Trophoblast cell (in vitro differentiated cells and primary cell): ENCODE data around the gene KHDC1.

Source experiments
- DNase-seq, 2 donors: peaks; one replicate each; pipeline ENCODE4 v3.0.0-alpha.2; 2016
- H2AFZ ChIP-seq: 2 replicates; pipeline ENCODE4 v1.6.1; 2013; ENCODE audit warnings: low read length, moderate library complexity, mild to moderate bottlenecking; ENCODE audit not compliant: insufficient read depth, poor library complexity
- H2AK5ac ChIP-seq: 2 replicates; pipeline ENCODE4 v1.6.1; 2013; ENCODE audit warnings: mild to moderate bottlenecking, low read length
- H2BK120ac ChIP-seq: 2 replicates; pipeline ENCODE4 v1.6.1; 2013; ENCODE audit warnings: low read length, mild to moderate bottlenecking, moderate library complexity; ENCODE audit not compliant: insufficient read depth, poor library complexity
- H2BK12ac ChIP-seq: 2 replicates; pipeline ENCODE4 v1.6.1; 2013; ENCODE audit warnings: mild to moderate bottlenecking, low read length, moderate library complexity
- H2BK5ac ChIP-seq: 2 replicates; pipeline ENCODE4 v1.6.1; 2013; ENCODE audit warnings: low read length, low read depth, moderate library complexity, mild to moderate bottlenecking; ENCODE audit not compliant: poor library complexity
- H3K14ac ChIP-seq: 2 replicates; pipeline ENCODE4 v1.6.1; 2013; ENCODE audit warnings: mild to moderate bottlenecking, low read length
- H3K18ac ChIP-seq: 2 replicates; pipeline ENCODE4 v1.6.1; 2013; ENCODE audit warnings: mild to moderate bottlenecking, low read length
- H3K23ac ChIP-seq: 2 replicates; pipeline ENCODE4 v1.6.1; 2013; ENCODE audit warnings: low read length
- H3K27ac ChIP-seq: 2 replicates; pipeline ENCODE4 v1.5.1; 2013; ENCODE audit warnings: low read depth, mild to moderate bottlenecking, inconsistent platforms, low read length, moderate library complexity
- H3K27me3 ChIP-seq: 2 replicates; pipeline ENCODE4 v1.6.1; 2013; ENCODE audit warnings: inconsistent platforms, mild to moderate bottlenecking, low read length, moderate library complexity; ENCODE audit not compliant: insufficient read depth
- H3K36me3 ChIP-seq, 2 experiments: 1 replicate in 1 of 2; 2 replicates in 1 of 2; pipeline ENCODE4 v1.6.1; 2013; ENCODE audit warnings: low read length in 2 of 2, mild to moderate bottlenecking in 2 of 2, moderate library complexity in 1 of 2; ENCODE audit not compliant: insufficient read depth in 2 of 2, control insufficient read depth in 1 of 2
- H3K4ac ChIP-seq: 2 replicates; pipeline ENCODE4 v1.6.1; 2013; ENCODE audit warnings: low read depth, mild to moderate bottlenecking, low read length, moderate library complexity
- H3K4me1 ChIP-seq, 2 experiments: 1 replicate in 1 of 2; 2 replicates in 1 of 2; pipeline ENCODE4 v1.6.1; 2013; ENCODE audit warnings: low read length in 2 of 2, mild to moderate bottlenecking in 2 of 2, moderate library complexity in 1 of 2; ENCODE audit not compliant: insufficient read depth in 2 of 2, control insufficient read depth in 1 of 2
- H3K4me2 ChIP-seq: 2 replicates; pipeline ENCODE4 v1.6.1; 2013; ENCODE audit warnings: inconsistent platforms, mild to moderate bottlenecking, low read length, moderate library complexity
- H3K4me3 ChIP-seq: 2 replicates; pipeline ENCODE4 v1.5.1; 2013; ENCODE audit warnings: mild to moderate bottlenecking, low read depth, low read length, inconsistent platforms
- H3K79me1 ChIP-seq: one replicate; pipeline ENCODE4 v1.6.1; 2013; ENCODE audit warnings: low read length
- H3K79me2 ChIP-seq: 2 replicates; pipeline ENCODE4 v1.6.1; 2013; ENCODE audit warnings: low read length, mild to moderate bottlenecking; ENCODE audit not compliant: control insufficient read depth, insufficient read depth, poor library complexity
- H3K9ac ChIP-seq: 2 replicates; pipeline ENCODE4 v1.6.1; 2013; ENCODE audit warnings: mild to moderate bottlenecking, low read length
- H3K9me3 ChIP-seq: 2 replicates; pipeline ENCODE4 v1.6.1; 2013; ENCODE audit warnings: low read depth, mild to moderate bottlenecking, control low read depth, inconsistent platforms, low read length; ENCODE audit not compliant: insufficient read depth
- H4K12ac ChIP-seq: 2 replicates; pipeline ENCODE4 v1.6.1; 2013; ENCODE audit warnings: low read depth, mild to moderate bottlenecking, low read length, moderate library complexity
- H4K8ac ChIP-seq: 2 replicates; pipeline ENCODE4 v1.6.1; 2013; ENCODE audit warnings: low read depth, mild to moderate bottlenecking, low read length, moderate library complexity
- H4K91ac ChIP-seq: one replicate; pipeline ENCODE4 v1.6.1; 2013; ENCODE audit warnings: low read depth, mild to moderate bottlenecking, low read length, moderate library complexity
- WGBS: extraction: QIAGEN DNeasy Blood & Tissue Kit; methylation state at CpG from one replicate; pipeline ENCODE4 v1.1.7; 2013; ENCODE audit warnings: missing lambda C conversion rate; ENCODE audit not compliant: insufficient read length, insufficient coverage; ENCODE audit errors: extremely low coverage; 5-methylcytosine and 5-hydroxymethylcytosine counted together

KHDC1 gene

DNA sequence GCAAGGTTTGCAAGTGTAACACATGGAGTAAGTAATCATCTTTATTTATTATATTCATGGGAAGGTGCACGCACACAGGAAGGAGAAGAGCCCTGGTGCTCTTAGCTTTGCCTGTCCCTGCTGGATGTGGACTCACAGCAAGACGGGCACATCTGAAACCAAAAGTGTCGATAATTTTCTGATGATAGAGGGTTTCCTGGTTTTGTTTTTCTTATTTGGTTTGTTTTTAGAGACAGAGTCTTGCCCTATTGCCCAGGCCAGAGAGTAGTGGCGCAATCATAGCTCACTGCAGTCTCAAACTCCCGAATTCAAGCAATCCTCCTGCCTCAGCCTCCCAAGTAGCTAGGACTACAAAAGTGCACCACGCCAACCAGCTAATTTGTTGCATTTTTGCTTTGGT, 29.9 kb downstream of the KHDC1 start:
- Histone ChIP-seq H3K4me2 (no peak overlapping the region), H3K27me3 (no peaks in the 10 kb centered on the region), H2BK5ac (no peak overlapping the region), H3K79me2 (no peaks in the 10 kb centered on the region), H3K9me3 (no peaks in the 10 kb centered on the region), H4K12ac (no peak overlapping the region), H2BK120ac (no peak overlapping the region), H3K23ac (no peak overlapping the region), H3K36me3 (no peaks in the 10 kb centered on the region), H3K4me3 (no peak overlapping the region), H2AK5ac (no peak overlapping the region), H2BK12ac (no peak overlapping the region), H4K91ac (no peak overlapping the region), H3K14ac (no peak overlapping the region), H3K9ac (no peak overlapping the region), H2AFZ (no peak overlapping the region), H3K18ac (no peak overlapping the region), H3K4ac (no peak overlapping the region), H3K27ac (no peak overlapping the region), H3K4me1 (no peaks in the 10 kb centered on the region), H3K79me1 (no peaks in the 10 kb centered on the region), H4K8ac (no peak overlapping the region)
- WGBS = no CpG with 5 or more reads among the region's 6 CpGs
- no peak for DNase-seq

DNA sequence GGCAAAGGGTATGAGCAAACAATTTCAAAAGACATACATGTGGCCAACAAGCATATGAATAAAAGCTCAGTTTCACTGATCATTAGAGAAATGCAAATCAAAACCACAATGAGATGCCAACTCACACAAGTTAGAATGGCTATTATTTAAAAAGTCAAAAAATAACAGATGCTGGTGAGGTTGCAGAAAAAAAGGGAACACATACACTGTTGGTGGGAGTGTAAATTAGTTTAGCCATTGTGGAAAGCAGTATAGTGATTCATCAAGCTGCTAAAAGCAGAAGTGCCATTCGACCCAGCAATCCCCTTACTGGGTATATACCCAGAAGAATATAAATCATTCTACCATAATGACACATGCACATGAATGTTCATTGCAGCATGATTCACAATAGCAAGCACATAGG, 31.0 kb downstream of the KHDC1 start:
- H3K79me2 ChIP-seq = no peaks in the 10 kb centered on the region
- no CpG with 5 or more reads among the region's 1 CpG for WGBS
- H4K91ac ChIP-seq = no peak overlapping the region

DNA sequence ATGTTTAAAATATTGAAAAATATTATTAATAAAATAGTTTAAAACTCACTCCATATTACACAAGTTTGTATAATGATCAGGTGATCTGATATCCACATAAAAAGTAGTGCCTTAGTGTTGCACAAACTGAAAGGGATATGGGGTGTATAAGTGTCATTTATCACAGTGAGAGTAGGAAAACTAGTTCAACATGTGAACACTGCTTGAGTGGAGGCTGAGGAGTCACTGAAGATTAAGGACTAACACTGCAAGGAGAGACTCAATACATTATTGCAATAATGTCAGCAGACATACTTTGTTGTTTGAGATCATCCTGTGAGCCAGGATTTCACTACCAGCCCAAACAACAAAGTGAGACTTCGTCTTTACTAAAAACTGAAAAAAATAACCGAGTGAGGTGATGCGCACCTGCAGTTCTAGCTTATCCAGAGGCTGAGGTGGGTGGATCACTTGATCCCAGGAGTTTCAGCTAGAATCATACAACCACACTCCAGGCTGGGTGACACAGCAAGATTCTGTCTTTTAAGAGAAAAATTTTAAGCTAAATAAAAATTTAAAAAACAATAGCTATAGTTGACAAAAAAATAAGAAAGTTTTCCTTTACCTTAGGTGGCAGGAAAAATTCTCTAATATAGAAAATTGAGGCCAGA, 35.3 kb downstream of the KHDC1 start:
- Histone ChIP-seq H3K4me3 (no peak overlapping the region), H3K9ac (no peak overlapping the region), H2BK120ac (no peak overlapping the region), H4K8ac (no peak overlapping the region), H2AFZ (no peak overlapping the region), H3K79me1 (no peaks in the 10 kb centered on the region), H2BK12ac (no peak overlapping the region), H3K9me3 (peaks cover 3% of the 10 kb centered on the region), H4K91ac (no peak overlapping the region), H3K4ac (no peak overlapping the region), H3K27ac (no peak overlapping the region), H3K4me2 (no peak overlapping the region), H3K4me1 (no peaks in the 10 kb centered on the region), H3K14ac (no peak overlapping the region), H3K79me2 (no peaks in the 10 kb centered on the region), H4K12ac (no peak overlapping the region), H3K36me3 (no peaks in the 10 kb centered on the region), H3K18ac (no peak overlapping the region), H2BK5ac (no peak overlapping the region), H3K23ac (no peak overlapping the region), H2AK5ac (no peak overlapping the region), H3K27me3 (no peaks in the 10 kb centered on the region)
- DNase-seq = no peak
- WGBS = no CpG with 5 or more reads among the region's 3 CpGs

More for the DNA sequence above, 31.0 kb downstream of the KHDC1 start:
- Histone ChIP-seq H2AFZ (no peak overlapping the region), H3K23ac (no peak overlapping the region), H3K14ac (no peak overlapping the region), H3K4me3 (no peak overlapping the region), H2BK12ac (no peak overlapping the region), H4K12ac (no peak overlapping the region), H3K9ac (no peak overlapping the region), H2AK5ac (no peak overlapping the region), H3K79me1 (no peaks in the 10 kb centered on the region), H2BK120ac (no peak overlapping the region), H3K27ac (no peak overlapping the region), H3K4me1 (no peaks in the 10 kb centered on the region), H3K27me3 (no peaks in the 10 kb centered on the region), H3K4me2 (no peak overlapping the region), H2BK5ac (no peak overlapping the region), H3K18ac (no peak overlapping the region), H4K8ac (no peak overlapping the region), H3K36me3 (no peaks in the 10 kb centered on the region), H3K9me3 (no peaks in the 10 kb centered on the region), H3K4ac (no peak overlapping the region)
- DNase-seq = no peak

DNA sequence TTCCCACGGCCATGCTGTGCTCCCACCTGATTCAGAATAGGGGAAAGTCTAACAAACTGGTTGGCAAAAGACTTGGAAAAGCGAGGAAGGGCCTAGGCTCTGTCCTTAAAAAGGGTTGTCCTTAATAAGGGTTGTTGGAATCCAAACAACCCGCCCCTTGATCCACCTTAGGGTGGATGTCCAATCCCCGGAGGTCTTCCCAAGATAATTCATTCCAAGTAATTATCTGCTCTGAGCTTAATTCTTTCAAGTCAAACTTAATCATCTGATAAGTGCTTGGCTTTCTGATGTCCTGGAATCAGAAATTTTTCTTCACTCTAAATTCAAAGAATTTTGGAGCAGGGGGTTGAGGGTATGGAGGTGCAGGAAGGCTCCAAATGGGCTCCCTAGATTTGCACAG, 37.6 kb downstream of the KHDC1 start, which contains the start of gene KHDC1L:
KHDC1L (minus strand) TSS at position 101 of the 400 bp plus-strand sequence; CDS start at position 13, 88 bp downstream.
- no peak within 1 kb of the TSS for H3K4me3 ChIP-seq
- H3K27me3 ChIP-seq = no peaks in the 10 kb centered on the region
- no peak within 1 kb of the TSS for H3K4ac ChIP-seq
- no peak within 1 kb of the TSS for H2BK5ac ChIP-seq
- no peak within 1 kb of the TSS for H3K4me2 ChIP-seq
- no peak within 1 kb of the TSS for H2BK12ac ChIP-seq
- H3K23ac ChIP-seq = no peak within 1 kb of the TSS
- peaks cover 3% of the 10 kb centered on the region for H3K9me3 ChIP-seq
- DNase-seq = no peak
- H3K79me2 ChIP-seq = no peaks in the 10 kb centered on the region
- no peak within 1 kb of the TSS for H4K12ac ChIP-seq
- H2AFZ ChIP-seq = no peak within 1 kb of the TSS
- H3K4me1 ChIP-seq = no peaks in the 10 kb centered on the region
- H3K9ac ChIP-seq = no peak within 1 kb of the TSS
- H2AK5ac ChIP-seq = no peak within 1 kb of the TSS
- no peaks in the 10 kb centered on the region for H3K79me1 ChIP-seq
- whole genome bisulfite sequencing = no CpG with 5 or more reads among the region's 4 CpGs
- no peak within 1 kb of the TSS for H2BK120ac ChIP-seq
- no peak within 1 kb of the TSS for H4K91ac ChIP-seq
- no peak within 1 kb of the TSS for H4K8ac ChIP-seq
- H3K27ac ChIP-seq = no peak within 1 kb of the TSS
- no peaks in the 10 kb centered on the region for H3K36me3 ChIP-seq
- H3K14ac ChIP-seq = no peak within 1 kb of the TSS
- H3K18ac ChIP-seq = no peak within 1 kb of the TSS
